Measurements from ENCODE around the gene PCBP4.
"Not testable (repeated sequence)": the region's sequence is repeated elsewhere in the genome, so short reads cannot be mapped to it uniquely, and the experiment has no call there.

PCBP4 gene

GRCh38 chr3:51929420-51930003 is 37.7 kb downstream of the PCBP4 start:
- Histone ChIP-seq H3K4me3 (ENCODE audit: insufficient read depth, low read length, poor library complexity, severe bottlenecking) (no peak overlapping the region), H3K9ac (ENCODE audit: low read length) (no peak overlapping the region), H3K9me3 (ENCODE audit: insufficient read depth, low read length) (no peaks in the 10 kb centered on the region), H3F3A (ENCODE audit: insufficient read depth) (no peaks in the 10 kb centered on the region; the same call in 1 of the 2 replicates), H3K4me2 (ENCODE audit: low read depth, low read length, poor library complexity, severe bottlenecking) (no peak overlapping the region), H4K20me1 (ENCODE audit: low read depth, low read length) (no peaks in the 10 kb centered on the region), H3K27me3 (ENCODE audit: low read length) (no peaks in the 10 kb centered on the region), H3K9me2 (replicated peaks; ENCODE audit: insufficient read depth, low read length) (no peaks in the 10 kb centered on the region), H3K27ac (ENCODE audit: low read depth, low read length) (no peak overlapping the region), H3K36me3 (ENCODE audit: low read length) (no peaks in the 10 kb centered on the region), H3K79me2 (ENCODE audit: insufficient read depth, low read length) (no peaks in the 10 kb centered on the region), H2AFZ (ENCODE audit: low read depth, low read length, severe bottlenecking) (no peak overlapping the region)
- no peak for TF ChIP-seq EZH2phosphoT487 (conservative IDR thresholded peaks at IDR 0.05; ENCODE audit: low read length)
- no peak for TF ChIP-seq CTCF (IDR thresholded peaks at IDR 0.05; ENCODE audit: insufficient read depth, low read length, poor library complexity, severe bottlenecking)

GRCh38 chr3:51928981-51929380 is 38.3 kb downstream of the PCBP4 start:
- H3K9ac ChIP-seq (ENCODE audit: low read length); H3K79me2 ChIP-seq (ENCODE audit: insufficient read depth, low read length); H3K9me2 ChIP-seq (replicated peaks; ENCODE audit: insufficient read depth, low read length); H3F3A ChIP-seq (ENCODE audit: insufficient read depth); H4K20me1 ChIP-seq (ENCODE audit: low read depth, low read length); H3K4me3 ChIP-seq (ENCODE audit: insufficient read depth, low read length, poor library complexity, severe bottlenecking); H3K36me3 ChIP-seq (ENCODE audit: low read length); H3K4me2 ChIP-seq (ENCODE audit: low read depth, low read length, poor library complexity, severe bottlenecking); H2AFZ ChIP-seq (ENCODE audit: low read depth, low read length, severe bottlenecking); H3K27ac ChIP-seq (ENCODE audit: low read depth, low read length); H3K9me3 ChIP-seq (ENCODE audit: insufficient read depth, low read length); H3K27me3 ChIP-seq (ENCODE audit: low read length): not testable (repeated sequence)

GRCh38 chr3:51928438-51928837 is 38.8 kb downstream of the PCBP4 start:
- Histone ChIP-seq H3K4me3 (ENCODE audit: insufficient read depth, low read length, poor library complexity, severe bottlenecking) (no peak overlapping the region), H3K27me3 (ENCODE audit: low read length) (no peaks in the 10 kb centered on the region), H4K20me1 (ENCODE audit: low read depth, low read length) (no peaks in the 10 kb centered on the region), H3F3A (ENCODE audit: insufficient read depth) (no peaks in the 10 kb centered on the region; the same call in 1 of the 2 replicates), H3K9me3 (ENCODE audit: insufficient read depth, low read length) (no peaks in the 10 kb centered on the region), H3K4me2 (ENCODE audit: low read depth, low read length, poor library complexity, severe bottlenecking) (no peak overlapping the region), H3K36me3 (ENCODE audit: low read length) (no peaks in the 10 kb centered on the region), H3K9me2 (replicated peaks; ENCODE audit: insufficient read depth, low read length) (no peaks in the 10 kb centered on the region), H2AFZ (ENCODE audit: low read depth, low read length, severe bottlenecking) (no peak overlapping the region), H3K79me2 (ENCODE audit: insufficient read depth, low read length) (no peaks in the 10 kb centered on the region), H3K9ac (ENCODE audit: low read length) (no peak overlapping the region), H3K27ac (ENCODE audit: low read depth, low read length) (no peak overlapping the region)
- TF ChIP-seq EZH2phosphoT487 (conservative IDR thresholded peaks at IDR 0.05; ENCODE audit: low read length), result no peak
- TF ChIP-seq CTCF (IDR thresholded peaks at IDR 0.05; ENCODE audit: insufficient read depth, low read length, poor library complexity, severe bottlenecking), result no peak

- Histone ChIP-seq H3K27me3 (ENCODE audit: low read length) (no peaks in the 10 kb centered on the region), H3K9ac (ENCODE audit: low read length) (no peak overlapping the region), H3K4me3 (ENCODE audit: insufficient read depth, low read length, poor library complexity, severe bottlenecking) (no peak overlapping the region), H3K9me3 (ENCODE audit: insufficient read depth, low read length) (no peaks in the 10 kb centered on the region), H3K4me2 (ENCODE audit: low read depth, low read length, poor library complexity, severe bottlenecking) (no peak overlapping the region), H3K27ac (ENCODE audit: low read depth, low read length) (no peak overlapping the region), H3K79me2 (ENCODE audit: insufficient read depth, low read length) (no peaks in the 10 kb centered on the region), H2AFZ (ENCODE audit: low read depth, low read length, severe bottlenecking) (no peak overlapping the region), H3K9me2 (replicated peaks; ENCODE audit: insufficient read depth, low read length) (no peaks in the 10 kb centered on the region), H4K20me1 (ENCODE audit: low read depth, low read length) (no peaks in the 10 kb centered on the region), H3F3A (ENCODE audit: insufficient read depth) (no peaks in the 10 kb centered on the region; the same call in 1 of the 2 replicates), H3K36me3 (ENCODE audit: low read length) (no peaks in the 10 kb centered on the region)
- TF ChIP-seq CTCF (IDR thresholded peaks at IDR 0.05; ENCODE audit: insufficient read depth, low read length, poor library complexity, severe bottlenecking), result no peak
Measured at GRCh38 chr3:51927061-51927977, 39.9 kb downstream of the PCBP4 start.
